ENCODE measurements around the gene DCLK3.

DCLK3 gene

DNA sequence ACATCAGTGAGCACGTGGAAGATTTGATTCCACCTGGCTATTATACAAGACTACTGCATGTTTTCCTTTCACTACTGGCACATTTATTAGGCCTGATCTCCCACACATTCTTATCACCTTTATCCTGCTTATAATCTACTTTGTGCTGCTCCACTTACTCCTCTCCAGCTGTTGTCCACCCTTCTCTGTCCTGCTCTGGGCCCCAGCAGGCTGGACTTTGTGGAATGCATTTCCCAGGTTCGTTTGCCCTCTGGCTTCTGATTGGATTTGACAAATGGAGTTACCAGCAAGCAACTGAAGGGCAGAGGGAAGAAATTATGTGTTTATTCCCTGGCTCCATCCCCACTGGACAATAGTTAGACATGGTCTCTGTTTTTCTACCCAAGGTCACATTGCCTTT is 75.5 kb downstream of the DCLK3 start:
- no peak for DNase-seq (ENCODE audit: low read depth)
- TF ChIP-seq, protein P1, sequence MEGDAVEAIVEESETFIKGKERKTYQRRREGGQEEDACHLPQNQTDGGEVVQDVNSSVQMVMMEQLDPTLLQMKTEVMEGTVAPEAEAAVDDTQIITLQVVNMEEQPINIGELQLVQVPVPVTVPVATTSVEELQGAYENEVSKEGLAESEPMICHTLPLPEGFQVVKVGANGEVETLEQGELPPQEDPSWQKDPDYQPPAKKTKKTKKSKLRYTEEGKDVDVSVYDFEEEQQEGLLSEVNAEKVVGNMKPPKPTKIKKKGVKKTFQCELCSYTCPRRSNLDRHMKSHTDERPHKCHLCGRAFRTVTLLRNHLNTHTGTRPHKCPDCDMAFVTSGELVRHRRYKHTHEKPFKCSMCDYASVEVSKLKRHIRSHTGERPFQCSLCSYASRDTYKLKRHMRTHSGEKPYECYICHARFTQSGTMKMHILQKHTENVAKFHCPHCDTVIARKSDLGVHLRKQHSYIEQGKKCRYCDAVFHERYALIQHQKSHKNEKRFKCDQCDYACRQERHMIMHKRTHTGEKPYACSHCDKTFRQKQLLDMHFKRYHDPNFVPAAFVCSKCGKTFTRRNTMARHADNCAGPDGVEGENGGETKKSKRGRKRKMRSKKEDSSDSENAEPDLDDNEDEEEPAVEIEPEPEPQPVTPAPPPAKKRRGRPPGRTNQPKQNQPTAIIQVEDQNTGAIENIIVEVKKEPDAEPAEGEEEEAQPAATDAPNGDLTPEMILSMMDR (IDR thresholded peaks at IDR 0.05; ENCODE audit: control insufficient read depth, insufficient read depth, low read depth, low read length, missing control alignments) = no peak
- H3K4me3 ChIP-seq (ENCODE audit: control insufficient read depth, low read depth, low read length) = no peak overlapping the region

DNA sequence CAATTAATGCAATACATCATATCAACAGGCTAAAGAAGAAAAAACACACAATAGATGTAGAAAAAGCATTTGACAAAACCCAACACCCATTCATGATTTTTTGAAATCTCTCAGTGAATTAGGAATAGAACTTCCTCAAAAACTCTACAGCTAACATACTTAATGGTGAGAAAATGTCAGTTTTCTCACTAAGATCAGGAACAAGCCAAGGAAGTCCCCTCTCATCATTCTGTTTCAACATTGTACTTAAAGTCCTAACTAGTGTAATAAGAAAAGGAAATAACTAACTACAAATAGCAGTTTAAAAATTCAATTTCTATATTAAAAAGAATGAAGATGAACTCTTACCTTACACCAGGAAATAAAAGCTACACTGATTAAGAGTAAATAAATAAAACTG is 77.8 kb downstream of the DCLK3 start:
- TF ChIP-seq, protein P1 (IDR thresholded peaks at IDR 0.05; ENCODE audit: control insufficient read depth, insufficient read depth, low read depth, low read length, missing control alignments) = no peak
- no peak overlapping the region for H3K4me3 ChIP-seq (ENCODE audit: control insufficient read depth, low read depth, low read length)
- no peak for DNase-seq (ENCODE audit: low read depth)

DNA sequence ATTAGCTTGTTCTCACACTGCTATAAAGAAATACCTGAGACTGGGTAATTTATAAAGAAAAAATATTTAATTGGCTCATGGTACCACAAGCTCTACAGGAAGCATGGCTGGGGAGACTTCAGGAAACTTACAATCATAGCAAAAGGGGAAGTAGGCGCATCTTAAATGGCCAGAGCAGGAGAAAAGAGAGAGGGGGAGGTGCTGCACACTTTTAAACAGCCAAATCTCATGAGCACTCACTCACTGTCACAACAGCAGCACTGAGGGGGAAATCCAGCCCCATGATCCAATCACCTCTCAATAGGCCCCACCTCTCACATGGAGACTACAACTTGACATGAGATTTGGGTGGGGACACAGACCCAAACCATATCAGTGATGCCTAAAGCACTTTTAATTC is 82.5 kb downstream of the DCLK3 start:
- no peak for DNase-seq (ENCODE audit: low read depth)
- TF ChIP-seq, protein P1 (IDR thresholded peaks at IDR 0.05; ENCODE audit: control insufficient read depth, insufficient read depth, low read depth, low read length, missing control alignments) = no peak
- no peak overlapping the region for H3K4me3 ChIP-seq (ENCODE audit: control insufficient read depth, low read depth, low read length)

DNA sequence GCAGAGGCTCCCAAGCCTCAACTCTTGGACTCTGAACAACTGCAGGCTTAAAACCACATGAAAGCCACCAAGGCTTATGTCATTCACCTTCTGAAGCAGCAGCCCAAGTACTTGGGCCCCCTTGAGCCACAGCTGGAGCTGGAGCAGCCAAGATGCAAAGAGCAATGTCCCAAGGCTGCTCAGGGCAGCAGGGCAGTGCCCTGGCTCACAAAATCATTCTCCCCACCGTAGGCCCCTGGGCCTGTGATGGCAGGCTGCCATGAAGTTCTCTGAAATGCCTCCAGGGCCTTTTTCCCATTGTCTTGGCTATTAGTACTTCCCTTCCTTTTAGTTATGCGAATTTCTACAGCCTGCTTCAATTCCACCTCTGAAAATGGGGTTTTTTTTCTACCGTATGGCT is 83.4 kb downstream of the DCLK3 start:
- H3K4me3 ChIP-seq (ENCODE audit: control insufficient read depth, low read depth, low read length) = no peak overlapping the region
- TF ChIP-seq, protein P1 (IDR thresholded peaks at IDR 0.05; ENCODE audit: control insufficient read depth, insufficient read depth, low read depth, low read length, missing control alignments) = no peak
- DNase-seq (ENCODE audit: low read depth) = no peak

DNA sequence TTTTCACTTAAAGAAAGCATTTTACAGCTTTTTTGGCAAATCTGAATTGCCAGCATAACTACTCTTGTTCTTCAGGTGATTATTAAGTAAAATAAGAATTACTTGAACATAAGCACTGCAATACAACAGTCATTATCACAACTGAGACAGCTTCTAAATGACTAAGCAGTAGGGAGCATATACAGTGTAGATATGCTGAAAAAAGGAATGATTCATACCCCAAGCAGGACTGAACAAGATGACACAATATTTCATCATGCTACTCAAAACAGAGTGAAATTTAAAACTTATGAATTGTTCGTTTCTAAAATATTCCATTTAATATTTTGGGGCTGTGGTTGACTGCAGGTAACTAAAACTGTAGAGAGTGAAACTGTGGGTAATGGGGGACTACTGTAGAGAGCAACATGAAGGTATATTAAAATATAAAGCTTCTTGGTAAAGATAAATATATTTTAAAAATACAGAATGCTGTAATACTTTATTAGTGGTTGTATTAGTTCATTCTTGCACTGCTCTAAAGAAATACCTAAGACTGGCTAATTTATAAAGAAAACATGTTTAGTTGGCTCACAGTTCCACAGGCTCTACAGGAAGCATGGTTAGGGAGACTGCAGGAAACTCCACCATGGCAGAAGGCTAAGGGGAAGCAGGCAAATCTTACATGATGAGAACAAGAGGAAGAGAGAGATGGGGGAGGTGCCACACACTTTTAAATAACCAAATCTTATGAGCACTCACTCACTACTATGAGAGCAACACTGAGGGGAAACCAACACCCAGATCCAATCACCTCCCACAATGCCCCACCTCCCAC is 84.8 kb downstream of the DCLK3 start:
- TF ChIP-seq, protein P1 (IDR thresholded peaks at IDR 0.05; ENCODE audit: control insufficient read depth, insufficient read depth, low read depth, low read length, missing control alignments) = no peak

DNA sequence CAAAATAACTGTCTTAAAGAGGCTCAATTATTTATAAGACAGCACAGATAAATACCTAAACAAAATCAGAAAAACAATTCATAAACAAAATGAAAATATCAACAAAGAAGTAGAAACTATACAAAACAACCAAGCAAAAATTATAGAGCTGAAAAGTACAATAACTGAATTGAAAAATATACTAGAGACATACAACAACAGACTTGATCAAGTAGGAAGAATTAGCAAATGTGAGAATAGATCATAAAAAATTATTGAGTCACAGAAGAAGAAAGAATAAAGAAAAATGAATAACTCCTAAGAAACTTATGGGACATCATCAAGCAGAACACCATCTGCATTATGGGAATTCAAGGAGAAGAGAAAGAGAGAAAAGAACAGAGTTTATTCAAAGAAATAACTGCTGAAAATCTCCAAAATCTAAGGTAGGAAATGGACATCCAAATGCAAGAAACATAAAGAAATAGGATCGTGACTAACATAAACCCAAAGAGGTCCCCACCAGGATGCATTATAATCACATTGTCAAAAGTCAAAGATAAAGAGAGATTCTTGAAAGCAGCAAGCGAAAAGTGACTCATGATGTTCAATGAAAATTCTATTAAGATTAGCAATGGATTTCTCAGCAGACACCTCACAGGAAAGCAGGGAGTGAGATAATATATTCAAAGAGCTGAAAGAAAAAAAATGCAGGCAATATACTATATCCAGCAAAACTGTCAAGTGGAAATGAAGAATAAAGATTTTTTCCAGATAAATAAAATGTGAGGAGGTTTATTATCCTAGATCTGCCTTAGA is 85.9 kb downstream of the DCLK3 start:
- no peak overlapping the region for H3K4me3 ChIP-seq (ENCODE audit: control insufficient read depth, low read depth, low read length)
- TF ChIP-seq, protein P1 (IDR thresholded peaks at IDR 0.05; ENCODE audit: control insufficient read depth, insufficient read depth, low read depth, low read length, missing control alignments) = no peak
- DNase-seq (ENCODE audit: low read depth) = no peak

More for the DNA sequence above, 84.8 kb downstream of the DCLK3 start:
- peak; percentile 78 for DNase-seq (ENCODE audit: low read depth)
- no peak overlapping the region for H3K4me3 ChIP-seq (ENCODE audit: control insufficient read depth, low read depth, low read length)
